ENCODE data around the gene WIZ. TPM values are rescaled to one million over a fixed set of nuclear protein-coding genes. Genes with fewer than 3 reads are reported as not detected.
A peak's percentile ranks its signal among the peaks of the same experiment; 100 is the strongest.

WIZ gene
- total RNA-seq, 2 experiments from 2014 or later, result 19.3 to 21.0 TPM

DNA sequence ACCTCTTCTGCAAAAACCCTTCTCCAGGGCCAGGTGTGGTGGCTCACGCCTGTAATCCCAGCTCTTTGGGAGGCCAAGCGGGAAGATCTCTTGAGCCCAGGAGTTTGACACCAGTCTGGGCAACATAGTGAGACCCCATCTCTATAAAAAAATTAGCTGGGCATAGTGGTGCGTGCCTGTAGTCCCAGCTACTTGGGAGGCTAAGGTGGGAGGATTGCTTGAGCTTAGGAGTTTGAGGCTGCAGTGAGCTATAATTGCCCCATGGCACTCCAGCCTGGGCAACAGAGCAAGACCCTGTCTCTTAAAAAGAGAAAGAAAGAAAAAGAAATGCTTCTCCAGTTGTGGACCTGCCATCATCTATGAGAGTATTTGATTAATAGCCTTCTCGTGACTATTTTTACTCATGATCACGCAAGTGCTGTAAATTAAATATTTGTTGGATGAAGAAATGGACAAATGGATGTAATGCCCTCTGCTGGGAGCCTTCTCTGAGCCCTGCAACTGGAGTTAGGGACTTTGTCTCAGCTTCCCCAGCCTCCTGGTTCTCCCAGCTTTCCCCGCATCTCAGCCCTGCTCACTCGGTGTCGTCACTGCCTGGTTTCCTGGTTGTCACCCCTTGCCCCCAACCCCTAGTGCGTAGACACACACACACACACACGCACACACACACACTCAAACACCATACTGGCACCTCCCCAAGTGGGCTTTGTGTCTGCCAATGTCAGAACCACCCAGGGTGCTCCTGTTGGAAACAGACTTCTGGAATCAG, 12.2 kb downstream of the WIZ start:
- ChIA-PET CTCF (interaction anchor here (1.2 kb wide), 1 partner anchor 35 kb away, joined by 3 read pairs; no protein-coding TSS in a partner anchor), POLR2A (interaction anchor here (0.7 to 1.9 kb wide), 2 partner anchors 10 to 27 kb away, joined by 3 to 8 read pairs; partner anchors contain the start of gene RASAL3)
- Mint-ChIP-seq H3K27me3 (no peaks in the 10 kb centered on the region), H3K36me3 (ENCODE audit: low read depth) (no peaks in the 10 kb centered on the region), H3K4me1 (ENCODE audit: low read depth) (peaks cover 11% of the 10 kb centered on the region), H3K27ac (no peak overlapping the region), H3K4me3 (no peak overlapping the region), H3K9me3 (no peaks in the 10 kb centered on the region)
- intact Hi-C loops (cut with micrococcal nuclease), result no loop called here
- no peak for ATAC-seq
- TF ChIP-seq, protein P1, sequence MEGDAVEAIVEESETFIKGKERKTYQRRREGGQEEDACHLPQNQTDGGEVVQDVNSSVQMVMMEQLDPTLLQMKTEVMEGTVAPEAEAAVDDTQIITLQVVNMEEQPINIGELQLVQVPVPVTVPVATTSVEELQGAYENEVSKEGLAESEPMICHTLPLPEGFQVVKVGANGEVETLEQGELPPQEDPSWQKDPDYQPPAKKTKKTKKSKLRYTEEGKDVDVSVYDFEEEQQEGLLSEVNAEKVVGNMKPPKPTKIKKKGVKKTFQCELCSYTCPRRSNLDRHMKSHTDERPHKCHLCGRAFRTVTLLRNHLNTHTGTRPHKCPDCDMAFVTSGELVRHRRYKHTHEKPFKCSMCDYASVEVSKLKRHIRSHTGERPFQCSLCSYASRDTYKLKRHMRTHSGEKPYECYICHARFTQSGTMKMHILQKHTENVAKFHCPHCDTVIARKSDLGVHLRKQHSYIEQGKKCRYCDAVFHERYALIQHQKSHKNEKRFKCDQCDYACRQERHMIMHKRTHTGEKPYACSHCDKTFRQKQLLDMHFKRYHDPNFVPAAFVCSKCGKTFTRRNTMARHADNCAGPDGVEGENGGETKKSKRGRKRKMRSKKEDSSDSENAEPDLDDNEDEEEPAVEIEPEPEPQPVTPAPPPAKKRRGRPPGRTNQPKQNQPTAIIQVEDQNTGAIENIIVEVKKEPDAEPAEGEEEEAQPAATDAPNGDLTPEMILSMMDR (IDR thresholded peaks at IDR 0.05), result no peak
- no peak for DNase-seq

DNA sequence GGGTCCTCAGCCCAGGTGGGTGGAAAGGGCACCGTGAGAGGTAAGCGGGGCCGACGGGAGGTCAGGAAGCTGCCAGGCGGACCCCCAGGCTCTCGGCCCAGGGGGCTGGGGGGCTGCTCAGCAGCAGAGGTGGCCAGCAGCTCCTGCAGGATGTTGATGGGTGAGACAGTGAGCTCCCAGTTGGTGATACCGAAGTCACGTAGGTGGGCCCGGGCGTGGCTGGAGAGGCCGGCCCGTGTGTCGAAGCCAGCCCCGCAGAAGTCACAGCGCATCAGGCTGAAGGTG, 13.0 kb downstream of the WIZ start:
- Mint-ChIP-seq H3K27ac (no peak overlapping the region), H3K4me1 (ENCODE audit: low read depth) (peaks cover 13% of the 10 kb centered on the region), H3K4me3 (no peak overlapping the region), H3K27me3 (no peaks in the 10 kb centered on the region), H3K9me3 (no peaks in the 10 kb centered on the region), H3K36me3 (ENCODE audit: low read depth) (peaks cover 3% of the 10 kb centered on the region)
- POLR2A ChIA-PET, result interaction anchor here (0.7 to 1.9 kb wide), 2 partner anchors 11 to 28 kb away, joined by 3 to 8 read pairs; partner anchors contain the start of gene RASAL3
- CTCF ChIA-PET, result interaction anchor here (1.2 to 2.3 kb wide), 2 partner anchors 17 to 36 kb away, joined by 3 to 9 read pairs; partner anchors contain the start of gene AKAP8L
- intact Hi-C loops (cut with micrococcal nuclease), result no loop called here
- no peak for DNase-seq
- no peak for ATAC-seq
- TF ChIP-seq, protein P1 (IDR thresholded peaks at IDR 0.05), result no peak

DNA sequence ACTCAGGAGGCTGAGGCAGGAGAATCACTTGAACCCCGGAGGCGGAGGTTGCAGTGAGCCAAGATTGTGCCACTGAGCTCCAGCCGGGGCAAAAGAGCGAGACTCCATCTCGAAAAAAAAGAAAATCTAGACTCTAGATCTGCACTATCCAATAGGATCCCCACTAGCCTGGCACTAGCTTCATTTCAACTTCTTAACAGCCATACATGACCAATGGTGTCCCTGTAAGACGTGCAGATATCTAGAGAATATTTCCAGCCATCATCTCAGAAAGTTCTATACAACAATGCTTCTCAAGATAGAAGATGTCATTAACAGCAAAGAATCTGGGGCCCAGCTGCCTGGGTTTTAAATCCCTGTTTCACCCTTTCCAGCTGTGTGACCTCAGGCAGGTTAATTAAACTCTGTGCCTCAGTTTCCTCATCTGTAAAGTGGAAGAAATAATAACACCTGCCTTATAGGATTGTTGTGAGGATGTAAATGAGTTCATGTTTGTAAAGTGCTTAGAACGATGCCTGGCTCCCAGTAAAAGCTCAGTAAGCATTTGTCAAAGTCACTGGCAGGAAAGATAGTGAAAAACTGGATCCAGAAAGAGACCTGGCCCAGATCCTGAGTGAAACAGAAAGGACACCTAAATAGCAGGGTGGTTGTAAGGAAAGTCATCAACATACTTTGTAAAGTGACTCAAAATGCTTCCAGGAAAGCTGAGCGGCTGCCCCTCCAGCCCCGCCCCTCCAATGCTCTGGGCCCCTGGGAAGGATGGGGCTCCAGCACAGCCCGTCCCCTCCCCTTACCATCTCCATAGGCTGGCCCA, 13.5 kb downstream of the WIZ start:
- TF ChIP-seq, protein P1 (IDR thresholded peaks at IDR 0.05), result no peak
- POLR2A ChIA-PET, result interaction anchor here (0.6 to 1.9 kb wide), 3 partner anchors 11 to 60 kb away, joined by 3 to 8 read pairs (median 3); partner anchors contain the start of gene AKAP8L

DNA sequence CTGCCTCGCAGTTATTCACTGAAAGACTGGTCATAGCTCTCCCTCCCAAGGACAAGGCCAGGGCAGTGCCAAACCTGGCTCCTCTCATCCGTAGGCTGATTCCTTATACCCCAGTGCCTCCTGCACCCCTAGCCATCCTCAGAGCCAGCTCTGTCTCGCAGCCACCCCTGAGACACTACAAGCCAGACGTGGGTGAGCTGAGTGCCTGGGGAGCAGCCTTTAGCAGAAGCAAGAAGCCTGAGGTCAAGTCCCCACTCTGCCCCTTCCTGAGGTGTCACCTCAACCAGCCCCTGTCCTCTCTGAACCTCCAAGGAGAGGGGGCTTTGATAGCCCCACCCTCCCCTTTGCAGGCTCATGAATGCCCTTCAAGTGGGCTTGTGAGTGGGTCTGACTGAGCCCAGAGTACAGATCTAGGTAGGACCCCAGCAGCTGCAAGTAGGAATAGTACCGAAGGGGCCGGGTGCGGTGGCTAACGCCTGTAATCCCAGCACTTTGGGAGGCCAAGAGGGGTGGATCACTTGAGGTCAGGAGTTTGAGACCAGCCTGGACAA, 16.2 kb downstream of the WIZ start:
- H3K9me3 Mint-ChIP-seq, result no peaks in the 10 kb centered on the region
- peaks cover 14% of the 10 kb centered on the region for H3K36me3 Mint-ChIP-seq (ENCODE audit: low read depth)
- no peak for DNase-seq
- peak overlapping the region; percentile 82 for H3K4me3 Mint-ChIP-seq
- intact Hi-C loops (cut with micrococcal nuclease), result no loop called here
- peak overlapping the region; percentile 86 for H3K27ac Mint-ChIP-seq
- TF ChIP-seq, protein P1 (IDR thresholded peaks at IDR 0.05), result no peak
- H3K27me3 Mint-ChIP-seq, result no peaks in the 10 kb centered on the region
- CTCF ChIA-PET, result interaction anchor here (0.7 to 2.9 kb wide), 7 partner anchors 14 to 123 kb away, joined by 3 to 19 read pairs (median 5); partner anchors contain the start of gene AKAP8L
- peaks cover 28% of the 10 kb centered on the region for H3K4me1 Mint-ChIP-seq (ENCODE audit: low read depth)
- no peak for ATAC-seq
- POLR2A ChIA-PET, result interaction anchor here (0.6 to 6.8 kb wide), 15 partner anchors 8 to 624 kb away, joined by 3 to 89 read pairs (median 4); partner anchors contain the start of genes AKAP8, AKAP8L and WIZ

More for the DNA sequence above, 13.5 kb downstream of the WIZ start:
- no peak overlapping the region for H3K4me3 Mint-ChIP-seq
- intact Hi-C loops (cut with micrococcal nuclease), result no loop called here
- no peaks in the 10 kb centered on the region for H3K9me3 Mint-ChIP-seq
- H3K36me3 Mint-ChIP-seq (ENCODE audit: low read depth), result peaks cover 8% of the 10 kb centered on the region
- no peaks in the 10 kb centered on the region for H3K27me3 Mint-ChIP-seq
- ATAC-seq (no peak), DNase-seq (no peak)
- peaks cover 19% of the 10 kb centered on the region for H3K4me1 Mint-ChIP-seq (ENCODE audit: low read depth)
- CTCF ChIA-PET, result interaction anchor here (0.6 to 2.3 kb wide), 5 partner anchors 17 to 120 kb away, joined by 3 to 9 read pairs (median 3); partner anchors contain the start of gene AKAP8L
- peak overlapping the region; percentile 11 for H3K27ac Mint-ChIP-seq
